Testis (tissue), 2 donors: ENCODE data around the gene CAPS2.

Experiments used
- CTCF ChIP-seq, 3 experiments: fragments of 450-650 bp in 2 of 3; fragments of 200-600 bp in 1 of 3; sonication (generic) in 1 of 3; IDR thresholded peaks; one replicate each; pipeline ENCODE4 v1.5.1; 2016 to 2019; ENCODE audit warnings: antibody characterized with exemption in 3 of 3, mild to moderate bottlenecking in 2 of 3, moderate library complexity in 1 of 3
- POLR2A ChIP-seq: fragments of 450-650 bp; IDR thresholded peaks from one replicate; pipeline ENCODE4 v1.6.1; 2017; ENCODE audit warnings: antibody characterized with exemption, mild to moderate bottlenecking, moderate library complexity

GRCh38 chr12:75260316-75260715 is 69.8 kb downstream of the CAPS2 start:
- no peak for TF ChIP-seq POLR2A
- TF ChIP-seq CTCF (IDR thresholded peaks at IDR 0.05) = no peak
